GM12891 (cell line): ENCODE measurements around the gene JOSD2.

Experiments used
- POLR2A ChIP-seq: IDR thresholded peaks from 2 replicates; pipeline ENCODE4 v1.6.1; 2011; ENCODE audit warnings: low read depth, low read length, control low read depth
- POLR2AphosphoS5 ChIP-seq: IDR thresholded peaks from 2 replicates; pipeline ENCODE4 v1.6.1; 2011; ENCODE audit warnings: low read depth, low read length, control low read depth

DNA sequence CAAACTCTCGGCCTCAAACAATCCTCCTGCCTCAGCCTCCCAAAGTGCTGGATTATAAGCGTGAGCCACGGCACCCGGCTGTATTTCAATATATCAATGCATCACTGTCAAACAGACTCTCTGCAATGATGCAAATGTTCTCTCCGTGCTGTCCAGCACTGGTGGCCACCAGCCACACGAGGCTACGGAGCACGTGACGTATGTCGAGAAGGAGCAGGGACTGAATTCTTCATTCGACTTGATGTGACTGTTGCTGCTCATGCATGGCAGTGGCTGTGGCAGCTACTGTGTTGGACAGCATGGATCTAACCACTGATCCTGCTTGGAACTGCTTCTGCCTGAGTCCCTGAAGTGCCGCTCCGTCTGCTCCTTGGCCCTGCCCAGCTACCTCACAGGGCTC is 47.5 kb upstream of the JOSD2 start:
- TF ChIP-seq POLR2A: no peak
- TF ChIP-seq POLR2AphosphoS5: no peak
